H1 (cell line): Measurements from ENCODE around the gene IL4. TPM values are rescaled to one million over a fixed set of nuclear protein-coding genes. Genes with fewer than 3 reads are reported as not detected.

Experiments used
- CTCF ChIA-PET: fragments of 300-600 bp; sonication (Branson Sonifier 250); formaldehyde crosslinking; loops from one replicate; lab custom pipeline; 2021; ENCODE audit not compliant: partially characterized antibody; lab: Charles Lee
- POLR2A ChIA-PET: fragments of 300-600 bp; sonication (Branson Sonifier 250); formaldehyde crosslinking; loops from one replicate; lab custom pipeline; 2021; ENCODE audit warnings: inconsistent platforms; ENCODE audit not compliant: partially characterized antibody; lab: Charles Lee
- DNase-seq, 2 experiments: peaks; one replicate each; pipeline versions ENCODE4 v3.0.0 to v3.0.0-alpha.2; 2010 to 2022; ENCODE audit warnings: low spot score in 2 of 2, low read depth in 1 of 2, mixed read lengths in 1 of 2
- FAIRE-seq: peaks from 2 replicates; lab custom pipeline; 2011; peaks lifted over from hg19 to GRCh38; lab: Jason Lieb, UNC
- H2AFZ ChIP-seq: 2 replicates; pipeline ENCODE4 v1.8.1; 2012; ENCODE audit warnings: low read length, inconsistent platforms
- H2AK5ac ChIP-seq: 2 replicates; pipeline ENCODE4 v1.6.1; 2013; ENCODE audit warnings: low read depth, low read length
- H2BK120ac ChIP-seq: replicated peaks from 2 replicates; pipeline ENCODE3; 2013; ENCODE audit warnings: low read depth, low read length, inconsistent platforms
- H2BK12ac ChIP-seq: 2 replicates; pipeline ENCODE4 v1.6.1; 2013; ENCODE audit warnings: low read depth, low read length
- H2BK15ac ChIP-seq: 2 replicates; pipeline ENCODE4 v1.6.1; 2013; ENCODE audit warnings: low read length
- H2BK20ac ChIP-seq: 2 replicates; pipeline ENCODE4 v1.6.1; 2013; ENCODE audit warnings: low read length
- H2BK5ac ChIP-seq: 2 replicates; pipeline ENCODE4 v1.6.1; 2013; ENCODE audit warnings: low read depth, low read length
- H3K14ac ChIP-seq: 2 replicates; pipeline ENCODE4 v1.6.1; 2013; ENCODE audit warnings: inconsistent platforms; ENCODE audit not compliant: insufficient read length
- H3K18ac ChIP-seq: 2 replicates; pipeline ENCODE4 v1.6.1; 2013; ENCODE audit warnings: low read length; ENCODE audit errors: extremely low read depth
- H3K23ac ChIP-seq: 2 replicates; pipeline ENCODE4 v1.6.1; 2013; ENCODE audit warnings: inconsistent platforms; ENCODE audit not compliant: insufficient read length
- H3K23me2 ChIP-seq: 2 replicates; pipeline ENCODE4 v1.6.1; 2013; ENCODE audit warnings: low read depth, low read length
- H3K27ac ChIP-seq: 2 replicates; pipeline ENCODE4 v1.6.1; 2011; ENCODE audit warnings: low read depth, low read length, inconsistent platforms
- H3K27me3 ChIP-seq, 4 experiments: replicated peaks in 1 of 4; 1 replicate in 1 of 4; 2 replicates in 3 of 4; pipeline versions ENCODE4 v1.6.1 to v1.8.1; 2011 to 2013; ENCODE audit warnings: low read length in 3 of 4, mild to moderate bottlenecking in 3 of 4, inconsistent platforms in 2 of 4, mixed read lengths in 2 of 4, moderate library complexity in 1 of 4; ENCODE audit not compliant: control insufficient read depth in 3 of 4, insufficient read depth in 3 of 4; ENCODE audit errors: extremely low read depth in 1 of 4
- H3K36me3 ChIP-seq, 4 experiments: 2 replicates each; pipeline versions ENCODE4 v1.6.1 to v1.8.1; 2011 to 2013; ENCODE audit warnings: mild to moderate bottlenecking in 4 of 4, low read length in 3 of 4, moderate library complexity in 2 of 4, control low read depth in 1 of 4, inconsistent platforms in 1 of 4; ENCODE audit not compliant: insufficient read depth in 4 of 4, control insufficient read depth in 2 of 4
- H3K4ac ChIP-seq: replicated peaks from 2 replicates; pipeline ENCODE3; 2013; ENCODE audit warnings: low read length, low read depth, mixed read lengths, inconsistent platforms; ENCODE audit not compliant: insufficient read length
- H3K4me1 ChIP-seq, 4 experiments: replicated peaks in 1 of 4; 1 replicate in 1 of 4; 2 replicates in 3 of 4; pipeline versions ENCODE4 v1.6.1 to v1.8.1; 2011 to 2013; ENCODE audit warnings: low read length in 3 of 4, inconsistent platforms in 2 of 4, mixed read lengths in 1 of 4; ENCODE audit not compliant: insufficient read depth in 4 of 4, control insufficient read depth in 3 of 4
- H3K4me2 ChIP-seq, 2 experiments: 2 replicates each; pipeline versions ENCODE4 v1.6.1 to v1.8.1; 2011 to 2013; ENCODE audit warnings: low read depth in 2 of 2, low read length in 2 of 2, control low read depth in 1 of 2, inconsistent platforms in 1 of 2, mild to moderate bottlenecking in 1 of 2; ENCODE audit not compliant: insufficient read depth in 1 of 2
- H3K4me3 ChIP-seq, 4 experiments: fragments of 200-600, 300-600 bp in 1 of 4; sonication (generic), shearing (Covaris generic), sonication (Bioruptor Twin) in 1 of 4; 2 replicates each; pipeline versions ENCODE4 v1.5.1 to v1.8.1; 2011 to 2016; ENCODE audit warnings: low read length in 4 of 4, low read depth in 3 of 4, control low read depth in 2 of 4, inconsistent platforms in 2 of 4, mild to moderate bottlenecking in 2 of 4, mixed read lengths in 1 of 4, moderate library complexity in 1 of 4; ENCODE audit not compliant: insufficient read depth in 2 of 4; ENCODE audit errors: extremely low read depth in 1 of 4
- H3K56ac ChIP-seq: replicated peaks from 2 replicates; pipeline ENCODE3; 2013; ENCODE audit warnings: low read depth, mild to moderate bottlenecking, mixed read lengths, low read length, inconsistent platforms; ENCODE audit not compliant: insufficient read length
- H3K79me1 ChIP-seq: 2 replicates; pipeline ENCODE4 v1.6.1; 2013; ENCODE audit warnings: low read depth, low read length, control low read depth
- H3K79me2 ChIP-seq, 2 experiments: 2 replicates each; pipeline versions ENCODE4 v1.6.1 to v1.8.1; 2012 to 2013; ENCODE audit warnings: low read length in 2 of 2, mild to moderate bottlenecking in 2 of 2, inconsistent platforms in 1 of 2; ENCODE audit not compliant: insufficient read depth in 2 of 2, control insufficient read depth in 1 of 2
- H3K9ac ChIP-seq, 4 experiments: replicated peaks in 1 of 4; 1 replicate in 1 of 4; 2 replicates in 3 of 4; pipeline versions ENCODE4 v1.6.1 to v1.8.1; 2011 to 2013; ENCODE audit warnings: low read depth in 3 of 4, low read length in 3 of 4, control low read depth in 2 of 4, mild to moderate bottlenecking in 2 of 4, moderate library complexity in 2 of 4, inconsistent platforms in 1 of 4; ENCODE audit errors: extremely low read depth in 1 of 4
- H3K9me3 ChIP-seq, 2 experiments: 2 replicates each; pipeline versions ENCODE4 v1.6.1 to v1.8.1; 2012 to 2013; ENCODE audit warnings: mild to moderate bottlenecking in 2 of 2, moderate library complexity in 2 of 2, control low read depth in 1 of 2, inconsistent platforms in 1 of 2, low read depth in 1 of 2, low read length in 1 of 2, mixed read lengths in 1 of 2; ENCODE audit not compliant: insufficient read depth in 2 of 2
- H4K20me1 ChIP-seq, 2 experiments: replicated peaks in 1 of 2; 2 replicates each; pipeline versions ENCODE3 to v1.8.1; 2011 to 2013; ENCODE audit warnings: inconsistent platforms in 2 of 2, low read length in 2 of 2, mild to moderate bottlenecking in 1 of 2; ENCODE audit not compliant: insufficient read depth in 2 of 2, control insufficient read depth in 1 of 2
- H4K5ac ChIP-seq: 2 replicates; pipeline ENCODE4 v1.6.1; 2013; ENCODE audit warnings: low read length, low read depth, mixed read lengths, inconsistent platforms; ENCODE audit not compliant: insufficient read length
- H4K8ac ChIP-seq: 2 replicates; pipeline ENCODE4 v1.8.0; 2013; ENCODE audit warnings: mild to moderate bottlenecking, moderate library complexity, low read length, inconsistent platforms; ENCODE audit not compliant: insufficient read depth; ENCODE audit errors: extremely low read depth
- H4K91ac ChIP-seq: replicated peaks from 2 replicates; pipeline ENCODE3; 2013; ENCODE audit warnings: low read length, mixed read lengths, inconsistent platforms; ENCODE audit not compliant: insufficient read length
- RFX5 ChIP-seq: IDR thresholded peaks from 2 replicates; pipeline ENCODE4 v1.6.1; 2011; ENCODE audit warnings: low read depth, low read length, improper control_type of control experiment, borderline replicate concordance
- WGBS, 2 experiments: shearing (Covaris generic) in 1 of 2; methylation state at CpG; one replicate each; pipeline versions ENCODE4 v1.1.6 to v1.1.7; 2013 to 2015; ENCODE audit warnings: low lambda C conversion rate in 2 of 2, mixed read lengths in 2 of 2, inconsistent platforms in 1 of 2, low coverage in 1 of 2, missing lambda C conversion rate in 1 of 2; ENCODE audit not compliant: insufficient replicate concordance in 2 of 2, insufficient coverage in 1 of 2, insufficient read length in 1 of 2; ENCODE audit errors: extremely low coverage in 1 of 2, missing lambda C conversion rate in 1 of 2; 5-methylcytosine and 5-hydroxymethylcytosine counted together
- polyA plus RNA-seq, 7 experiments: library from polyadenylated mRNA; depleted of rRNA in 3 of 7; stranded (reverse) in 5 of 7; unstranded in 2 of 7; fragments of >200 nt in 5 of 7; fragments of 200-250 nt in 2 of 7; gene quantifications; 1 replicate in 5 of 7; 2 replicates in 1 of 7; 4 replicates in 1 of 7; pipeline versions ENCODE4 v1.2.1 to v1.2.3, GENCODE V29; 2011 to 2013; ENCODE audit warnings: missing spikeins in 2 of 7, mixed read lengths in 2 of 7
- total RNA-seq: library from RNA; stranded (reverse); fragmentation: NEBNext Ultra II Directional; extraction: Animal tissue kit (Norgen Biotek cat#: 25700); gene quantifications from 2 replicates; pipeline ENCODE4 v1.2.1, GENCODE V29; 2021

The IL4 gene
- total and polyA plus RNA-seq, 2 of the 8 experiments (the other 6 are each of a cell fraction or from before 2014, with no cell fraction given) = not detected

DNA sequence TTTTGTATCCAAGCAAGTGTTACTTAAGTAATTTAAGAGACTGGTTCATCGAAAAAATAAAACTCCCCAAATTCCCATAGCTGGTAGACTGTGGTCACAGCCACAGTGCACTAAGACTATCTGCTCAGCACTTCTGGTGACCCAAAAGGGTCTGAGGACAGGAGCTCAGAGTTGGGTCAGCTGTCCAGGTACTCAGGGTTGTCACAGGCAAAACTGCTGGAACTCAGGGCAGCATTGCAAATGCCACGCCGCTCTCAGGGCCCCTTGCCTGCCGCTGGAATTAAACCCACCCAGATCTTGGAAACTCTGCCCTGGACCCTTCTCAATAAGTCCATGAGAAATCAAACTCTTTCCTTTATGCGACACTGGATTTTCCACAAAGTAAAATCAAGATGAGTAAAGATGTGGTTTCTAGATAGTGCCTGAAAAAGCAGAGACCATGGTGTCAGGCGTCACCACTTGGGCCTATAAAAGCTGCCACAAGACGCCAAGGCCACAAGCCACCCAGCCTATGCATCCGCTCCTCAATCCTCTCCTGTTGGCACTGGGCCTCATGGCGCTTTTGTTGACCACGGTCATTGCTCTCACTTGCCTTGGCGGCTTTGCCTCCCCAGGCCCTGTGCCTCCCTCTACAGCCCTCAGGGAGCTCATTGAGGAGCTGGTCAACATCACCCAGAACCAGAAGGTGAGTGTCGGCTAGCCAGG, 16.0 kb upstream of the IL4 start, which contains the start of gene IL13:
Gene IL13, plus strand, starts transcription at position 498 of the 705 bp plus-strand sequence. Its CDS starts 14 bp downstream, at position 512.
- Histone ChIP-seq H4K91ac (no peak within 1 kb of the TSS), H2BK12ac (no peak within 1 kb of the TSS), H3K23me2 (peaks cover 2% of the 10 kb centered on the region; the same call in 1 of the 2 replicates), H3K79me2 (no peaks in the 10 kb centered on the region), H3K36me3 (no peaks in the 10 kb centered on the region), H3K4me1 (peaks cover 0 to 8% (median under 1%) of the 10 kb centered on the region in 4 experiments; a peak in 4 of 7 replicates), H3K4me3 (no peak within 1 kb of the TSS), H3K56ac (no peak within 1 kb of the TSS), H4K5ac (no peak within 1 kb of the TSS), H2BK5ac (no peak within 1 kb of the TSS), H2AFZ (no peak within 1 kb of the TSS), H3K23ac (no peak within 1 kb of the TSS), H2BK15ac (no peak within 1 kb of the TSS), H3K18ac (no peak within 1 kb of the TSS), H3K4me2 (no peak within 1 kb of the TSS), H3K14ac (no peak within 1 kb of the TSS), H3K9ac (no peak within 1 kb of the TSS), H2BK20ac (no peak within 1 kb of the TSS), H3K27ac (no peak within 1 kb of the TSS), H3K27me3 (peaks cover 10 to 40% (median 31%) of the 10 kb centered on the region in 4 experiments), H3K4ac (no peak within 1 kb of the TSS), H3K9me3 (no peaks in the 10 kb centered on the region; a peak in 1 of 4 replicates), H4K8ac (no peak within 1 kb of the TSS), H3K79me1 (no peaks in the 10 kb centered on the region), H2AK5ac (no peak within 1 kb of the TSS), H2BK120ac (no peak within 1 kb of the TSS), H4K20me1 (peaks cover 0 to 1% of the 10 kb centered on the region in 2 experiments)
- CTCF ChIA-PET = interaction anchor here (1.0 to 1.8 kb wide), 5 partner anchors 13 to 161 kb away, joined by 4 to 7 read pairs (median 5); no protein-coding TSS in a partner anchor
- POLR2A ChIA-PET = interaction anchor here (1.0 kb wide), 1 partner anchor 12 kb away, joined by 3 read pairs; no protein-coding TSS in a partner anchor
- FAIRE-seq (no peak), DNase-seq (no peak)
- WGBS, 2 experiments = 91% methylated on average over 12 of the region's 12 CpGs; no CpG with 5 or more reads in 1 of the 2 experiments
- no peak for TF ChIP-seq RFX5
